Left ventricle myocardium inferior (tissue), 1 donor: ENCODE results near the gene LRRC19. TPM values are rescaled to one million over a fixed set of nuclear protein-coding genes. Genes with fewer than 3 reads are reported as not detected.

Experiments used
- DNase-seq: peaks from one replicate; pipeline ENCODE4 v3.0.0-alpha.2; 2020
- H3K27ac ChIP-seq: fragments of 200-600 bp; replicated peaks from 2 replicates; pipeline ENCODE4 v1.8.0; 2021
- H3K27me3 ChIP-seq: fragments of 200-600 bp; 2 replicates; pipeline ENCODE4 v1.8.0; 2021; ENCODE audit warnings: low read depth
- H3K36me3 ChIP-seq: fragments of 200-600 bp; 2 replicates; pipeline ENCODE4 v1.8.0; 2021
- H3K4me1 ChIP-seq: fragments of 200-600 bp; 2 replicates; pipeline ENCODE4 v1.8.0; 2021
- H3K4me3 ChIP-seq: fragments of 200-600 bp; 2 replicates; pipeline ENCODE4 v1.8.0; 2021; ENCODE audit warnings: mild to moderate bottlenecking, moderate library complexity
- H3K9me3 ChIP-seq: fragments of 200-600 bp; replicated peaks from 2 replicates; pipeline ENCODE4 v1.8.0; 2021
- intact Hi-C: fragments of 100-400 bp; cut with micrococcal nuclease; formaldehyde crosslinking; loops from one replicate; pipeline ENCODE4 v1.11.0; 2022
- total RNA-seq: library from RNA; stranded (reverse); fragmentation: NEBNext Ultra II Directional; extraction: Animal tissue kit (Norgen Biotek cat#: 25700); gene quantifications from one replicate; pipeline ENCODE4 v1.2.1, GENCODE V29; 2021
- TF ChIP-seq, protein P1 (sequence below): fragments of 200-600 bp; IDR thresholded peaks from 2 replicates; pipeline ENCODE4 v1.8.0; 2021; ENCODE audit warnings: antibody characterized with exemption, mild to moderate bottlenecking, borderline replicate concordance
- donor health status: DM: no; HTN: yes; CAD: no; lungs with severe emphysema.

Gene LRRC19
- total RNA-seq, 1 donor from 2014 or later, result not detected

DNA sequence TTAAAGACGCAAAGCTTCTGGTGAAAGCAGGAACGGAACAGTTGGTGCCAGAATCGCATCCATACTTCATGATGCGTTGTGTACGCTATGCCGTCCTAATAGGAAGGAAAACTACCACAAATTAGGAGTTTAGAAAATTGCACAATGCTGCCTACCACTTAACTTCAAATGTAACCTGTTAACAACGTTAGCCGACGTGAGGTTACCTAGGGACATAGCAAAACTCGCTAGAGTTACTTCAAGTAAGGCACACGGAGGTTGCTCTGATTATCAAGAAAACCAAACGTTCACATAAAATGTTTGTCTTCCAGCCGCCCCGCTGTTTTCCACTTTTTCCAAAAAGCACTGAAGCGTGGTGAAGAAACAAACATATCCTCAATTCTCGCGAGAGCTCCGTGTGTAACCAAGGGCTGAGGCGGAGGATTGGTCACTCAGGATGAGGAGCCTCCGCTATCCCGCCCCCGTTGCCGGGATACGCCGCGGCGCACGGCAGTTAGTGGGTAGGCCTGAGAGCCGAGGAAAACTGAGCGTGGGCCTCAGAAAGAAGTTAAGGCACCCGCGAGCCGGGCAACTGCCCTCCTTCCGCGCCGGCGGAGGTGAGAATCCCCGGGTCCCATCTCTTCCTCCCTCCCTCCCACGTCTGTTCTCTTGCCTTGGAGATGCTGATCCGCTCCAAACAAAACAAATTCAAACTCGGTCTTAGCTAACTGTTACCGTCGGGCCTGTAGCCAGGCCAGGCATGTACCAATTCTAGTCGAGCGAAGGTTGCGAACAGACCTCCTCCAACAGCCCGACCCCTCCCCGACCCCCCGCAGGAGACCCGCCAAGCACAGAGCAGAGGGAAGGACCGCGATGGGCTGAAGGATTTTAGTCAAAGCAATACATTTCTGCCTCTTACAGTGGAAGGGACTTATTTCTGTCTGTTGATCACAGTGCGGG lies 49.3 kb downstream of the LRRC19 start, which contains the start of gene IFT74:
TSS of gene IFT74 (plus strand) at position 492 of the 939 bp plus-strand sequence. CDS start 5,556 bp downstream, outside the sequence.
- TF ChIP-seq, protein P1, sequence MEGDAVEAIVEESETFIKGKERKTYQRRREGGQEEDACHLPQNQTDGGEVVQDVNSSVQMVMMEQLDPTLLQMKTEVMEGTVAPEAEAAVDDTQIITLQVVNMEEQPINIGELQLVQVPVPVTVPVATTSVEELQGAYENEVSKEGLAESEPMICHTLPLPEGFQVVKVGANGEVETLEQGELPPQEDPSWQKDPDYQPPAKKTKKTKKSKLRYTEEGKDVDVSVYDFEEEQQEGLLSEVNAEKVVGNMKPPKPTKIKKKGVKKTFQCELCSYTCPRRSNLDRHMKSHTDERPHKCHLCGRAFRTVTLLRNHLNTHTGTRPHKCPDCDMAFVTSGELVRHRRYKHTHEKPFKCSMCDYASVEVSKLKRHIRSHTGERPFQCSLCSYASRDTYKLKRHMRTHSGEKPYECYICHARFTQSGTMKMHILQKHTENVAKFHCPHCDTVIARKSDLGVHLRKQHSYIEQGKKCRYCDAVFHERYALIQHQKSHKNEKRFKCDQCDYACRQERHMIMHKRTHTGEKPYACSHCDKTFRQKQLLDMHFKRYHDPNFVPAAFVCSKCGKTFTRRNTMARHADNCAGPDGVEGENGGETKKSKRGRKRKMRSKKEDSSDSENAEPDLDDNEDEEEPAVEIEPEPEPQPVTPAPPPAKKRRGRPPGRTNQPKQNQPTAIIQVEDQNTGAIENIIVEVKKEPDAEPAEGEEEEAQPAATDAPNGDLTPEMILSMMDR, result no peak

DNA sequence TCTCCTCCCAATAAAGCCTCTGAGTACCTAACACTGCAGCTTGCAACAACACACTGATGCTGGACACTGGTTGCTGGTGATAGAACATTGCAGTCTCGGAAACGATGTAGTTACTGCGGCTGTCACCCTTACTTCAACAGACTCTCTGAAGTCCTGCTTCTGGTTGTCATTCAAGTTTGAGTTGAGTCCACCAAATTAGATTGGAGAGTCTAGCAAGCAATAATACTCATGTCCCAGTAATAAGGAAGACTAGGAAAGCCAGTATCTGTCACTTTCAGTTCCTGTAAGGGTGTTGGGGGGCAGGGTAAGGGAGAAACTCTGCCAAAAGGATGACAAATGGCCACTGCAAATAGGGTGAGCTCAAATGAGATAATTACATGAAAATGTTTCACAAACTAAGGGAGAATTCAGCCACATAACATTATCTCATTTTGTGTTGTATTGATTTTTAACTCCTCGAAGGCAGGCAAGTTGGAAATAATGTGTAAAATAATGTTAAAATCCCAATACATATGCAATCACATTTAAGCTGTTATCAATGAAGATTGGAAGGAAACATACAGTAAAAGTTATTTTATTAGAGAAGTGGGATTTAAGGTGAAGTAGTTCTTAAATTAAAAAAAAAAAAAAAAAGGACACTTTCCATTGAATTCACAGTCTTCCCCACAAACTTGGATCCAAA lies 50.1 kb downstream of the LRRC19 start:
- intact Hi-C loops, result no loop called here
- H3K9me3 ChIP-seq, result no peaks in the 10 kb centered on the region
- TF ChIP-seq, protein P1, result no peak
- H3K4me1 ChIP-seq, result peaks cover 26% of the 10 kb centered on the region
- peak overlapping the region; percentile 87 for H3K27ac ChIP-seq
- H3K27me3 ChIP-seq, result no peaks in the 10 kb centered on the region
- no peaks in the 10 kb centered on the region for H3K36me3 ChIP-seq
- H3K4me3 ChIP-seq, result peak overlapping the region; percentile 72
- DNase-seq, result no peak

More for the DNA sequence above, 49.3 kb downstream of the LRRC19 start, which contains the start of gene IFT74:
- H3K36me3 ChIP-seq, result no peaks in the 10 kb centered on the region
- intact Hi-C loops, result no loop called here
- no peaks in the 10 kb centered on the region for H3K27me3 ChIP-seq
- peak; percentile 98 for DNase-seq
- H3K27ac ChIP-seq, result peak within 1 kb of the TSS; percentile 87
- no peaks in the 10 kb centered on the region for H3K9me3 ChIP-seq
- H3K4me1 ChIP-seq, result peaks cover 26% of the 10 kb centered on the region
- H3K4me3 ChIP-seq, result peak within 1 kb of the TSS; percentile 72

DNA sequence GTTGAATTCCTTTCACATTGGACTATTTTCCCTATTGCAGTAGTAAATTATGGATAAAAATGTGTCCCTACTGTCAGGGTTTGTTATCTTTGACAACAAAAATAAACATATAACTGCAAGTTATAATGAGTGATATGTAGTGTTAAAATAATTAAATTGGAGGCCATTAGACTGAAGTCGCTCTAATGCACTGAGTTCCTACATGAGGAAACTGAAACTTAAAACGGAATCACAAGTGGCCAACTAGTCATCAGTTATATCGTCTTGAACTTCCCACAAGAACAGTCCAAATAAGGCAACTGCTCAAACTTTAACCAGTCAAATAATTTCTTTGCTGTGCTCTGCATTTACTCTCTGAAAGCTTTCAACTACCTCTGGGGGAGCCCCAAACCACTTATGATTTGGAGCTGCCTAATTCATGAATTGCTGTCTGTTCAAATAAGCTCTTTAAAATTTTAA lies 51.4 kb downstream of the LRRC19 start:
- intact Hi-C loops, result no loop called here
- Histone ChIP-seq H3K36me3 (no peaks in the 10 kb centered on the region), H3K27ac (no peak overlapping the region)

DNA sequence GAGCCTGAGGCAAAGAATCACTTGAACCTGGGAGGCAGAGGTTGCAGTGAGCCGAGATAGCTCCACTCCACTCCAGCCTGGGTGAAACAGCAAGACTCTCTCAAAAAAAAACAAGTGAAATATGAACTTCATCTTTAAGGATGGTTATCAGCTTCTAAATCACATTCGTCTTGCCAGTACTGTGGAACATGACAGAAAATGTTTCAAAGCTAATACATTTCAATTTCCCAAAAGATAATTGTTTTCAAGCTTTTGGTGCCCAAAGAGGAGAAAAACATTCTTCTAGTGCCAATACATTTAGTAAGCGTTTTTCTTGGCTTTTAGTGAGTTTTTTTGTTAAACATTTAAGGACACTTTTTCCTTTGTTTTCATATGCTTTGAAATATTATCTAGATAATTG lies 53.7 kb downstream of the LRRC19 start:
- intact Hi-C loops, result no loop called here
- H3K4me3 ChIP-seq, result no peak overlapping the region
- H3K27ac ChIP-seq, result no peak overlapping the region
- no peaks in the 10 kb centered on the region for H3K9me3 ChIP-seq
- H3K4me1 ChIP-seq, result peaks cover 25% of the 10 kb centered on the region
- H3K27me3 ChIP-seq, result no peaks in the 10 kb centered on the region
- DNase-seq, result no peak
- no peaks in the 10 kb centered on the region for H3K36me3 ChIP-seq
- TF ChIP-seq, protein P1, result no peak

More for the DNA sequence above, 51.4 kb downstream of the LRRC19 start:
- no peak for DNase-seq
- no peak overlapping the region for H3K4me3 ChIP-seq
- peaks cover 26% of the 10 kb centered on the region for H3K4me1 ChIP-seq
- no peaks in the 10 kb centered on the region for H3K9me3 ChIP-seq
- H3K27me3 ChIP-seq, result no peaks in the 10 kb centered on the region
- TF ChIP-seq, protein P1, result no peak

DNA sequence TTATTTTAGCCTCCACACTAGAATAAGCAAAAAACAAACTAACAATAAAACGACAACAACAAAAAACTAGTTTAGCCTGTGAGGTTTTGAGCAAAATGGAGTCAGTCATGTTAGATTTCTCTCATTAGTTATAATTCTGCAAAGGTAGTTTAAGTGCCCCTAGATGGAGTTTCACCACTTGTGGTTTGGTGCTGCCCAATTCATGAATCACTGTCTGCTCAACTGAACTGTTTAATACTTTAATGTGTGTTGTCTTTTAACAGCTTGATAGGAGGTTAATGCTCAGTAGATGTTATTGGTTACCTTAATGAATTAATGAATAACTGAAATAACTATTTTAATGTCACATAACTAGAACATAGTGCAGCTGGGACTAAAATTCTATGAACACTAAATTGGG lies 55.0 kb downstream of the LRRC19 start:
- Histone ChIP-seq H3K27ac (no peak overlapping the region), H3K4me1 (peaks cover 28% of the 10 kb centered on the region), H3K36me3 (no peaks in the 10 kb centered on the region), H3K9me3 (no peaks in the 10 kb centered on the region), H3K4me3 (no peak overlapping the region), H3K27me3 (no peaks in the 10 kb centered on the region)
- intact Hi-C loops, result no loop called here
- TF ChIP-seq, protein P1, result no peak
- DNase-seq, result no peak
